Esophagus muscularis mucosa (tissue), 4 donors: Measurements from ENCODE around the gene FPR2. TPM values are rescaled to one million over a fixed set of nuclear protein-coding genes. Genes with fewer than 3 reads are reported as not detected.

ENCODE experiments used
- DNase-seq: peaks from one replicate; pipeline ENCODE4 v3.0.0-alpha.2; 2017; ENCODE audit errors: extremely low spot score
- H3K27ac ChIP-seq, 4 donors: fragments of 200-600 bp; sonication (generic); replicated peaks in 1 of 4; 1 replicate in 3 of 4; 2 replicates in 1 of 4; pipeline ENCODE4 v1.5.1; 2016 to 2019; ENCODE audit warnings: mild to moderate bottlenecking in 1 of 4
- H3K27me3 ChIP-seq, 4 donors: fragments of 200-600 bp; sonication (generic); one replicate each; pipeline versions ENCODE4 v1.5.1 to v1.6.0; 2016 to 2019
- H3K36me3 ChIP-seq, 4 donors: fragments of 200-600 bp; sonication (generic); one replicate each; pipeline ENCODE4 v1.5.1; 2016 to 2019
- H3K4me1 ChIP-seq, 4 donors: fragments of 200-600 bp; sonication (generic); one replicate each; pipeline ENCODE4 v1.5.1; 2016 to 2019
- H3K4me3 ChIP-seq, 4 donors: fragments of 200-600 bp; sonication (generic); 1 replicate in 2 of 4; 2 replicates in 2 of 4; pipeline ENCODE4 v1.5.1; 2016 to 2019; ENCODE audit warnings: mild to moderate bottlenecking in 4 of 4, moderate library complexity in 1 of 4
- H3K9me3 ChIP-seq, 4 donors: fragments of 200-600 bp; sonication (generic); 1 replicate in 3 of 4; 2 replicates in 1 of 4; pipeline ENCODE4 v1.5.1; 2016 to 2019
- CTCF ChIP-seq, 3 experiments: fragments of 200-600 bp in 2 of 3; fragments of 450-650 bp in 1 of 3; sonication (generic) in 2 of 3; IDR thresholded peaks; one replicate each; pipeline ENCODE4 v1.5.1; 2017 to 2019; ENCODE audit warnings: antibody characterized with exemption in 3 of 3, mild to moderate bottlenecking in 2 of 3, moderate library complexity in 1 of 3
- EP300 ChIP-seq: sonication (generic); formaldehyde crosslinking; IDR thresholded peaks from one replicate; pipeline ENCODE4 v1.6.1; 2017; ENCODE audit warnings: antibody characterized with exemption
- POLR2A ChIP-seq: fragments of 450-650 bp; IDR thresholded peaks from one replicate; pipeline ENCODE4 v1.6.1; 2017; ENCODE audit warnings: antibody characterized with exemption, moderate library complexity, mild to moderate bottlenecking, low read depth
- POLR2AphosphoS5 ChIP-seq, 2 donors: sonication (generic); formaldehyde crosslinking; IDR thresholded peaks; one replicate each; pipeline ENCODE4 v1.6.1; 2017; ENCODE audit warnings: antibody characterized with exemption in 2 of 2
- WGBS: methylation state at CpG from one replicate; pipeline ENCODE4 v1.1.5; 2018; 5-methylcytosine and 5-hydroxymethylcytosine counted together
- intact Hi-C: fragments of 100-400 bp; cut with DNase I; formaldehyde crosslinking; loops from one replicate; pipeline ENCODE4 v1.15.1; 2023
- total RNA-seq, 4 donors: library from RNA; depleted of rRNA; stranded (reverse); fragments of >200 nt; gene quantifications; one replicate each; pipeline versions ENCODE4 v1.1.0 to v1.2.1, GENCODE V29; 2016

FPR2 gene
- total RNA-seq, 4 donors from 2014 or later = 0.29 to 9.1 (median 1.5) TPM; not detected in 1

- Histone ChIP-seq H3K4me3 (no peak overlapping the region), H3K36me3 (no peaks in the 10 kb centered on the region), H3K9me3 (no peaks in the 10 kb centered on the region), H3K27me3 (peaks cover 0 to 36% (median 7%) of the 10 kb centered on the region in 4 donors), H3K27ac (no peak overlapping the region), H3K4me1 (peaks cover 3 to 7% (median 7%) of the 10 kb centered on the region in 4 donors)
- WGBS = 49% methylated on average over 2 of the region's 2 CpGs
- DNase-seq = peak; percentile 7
- intact Hi-C loops = loop anchor here (10.0 kb wide), 1 partner anchor 125 kb away; no protein-coding TSS in a partner anchor
- TF ChIP-seq POLR2A (no peak), POLR2AphosphoS5 (IDR thresholded peaks at IDR 0.05) (no peak), CTCF (IDR thresholded peaks at IDR 0.05) (no peak), EP300 (no peak)
Observed at GRCh38 chr19:51779703-51780102, 18.7 kb downstream of the FPR2 start.

- TF ChIP-seq POLR2A (no peak), EP300 (no peak)
- H3K27me3 ChIP-seq = peaks cover 0 to 33% (median 7%) of the 10 kb centered on the region in 4 donors
- no peaks in the 10 kb centered on the region for H3K9me3 ChIP-seq
- DNase-seq = peak; percentile 47
- H3K4me1 ChIP-seq = peaks cover 3 to 7% (median 7%) of the 10 kb centered on the region in 4 donors
- H3K4me3 ChIP-seq = no peak overlapping the region
- intact Hi-C loops = no loop called here
- WGBS = 45% methylated on average over 2 of the region's 2 CpGs
- H3K27ac ChIP-seq = no peak overlapping the region
- H3K36me3 ChIP-seq = no peaks in the 10 kb centered on the region
Observed at GRCh38 chr19:51780270-51780669, 19.3 kb downstream of the FPR2 start.

- 44% methylated on average over 3 of the region's 3 CpGs for WGBS
- TF ChIP-seq POLR2AphosphoS5 (IDR thresholded peaks at IDR 0.05) (no peak), POLR2A (no peak), EP300 (no peak), CTCF (IDR thresholded peaks at IDR 0.05) (no peak)
- DNase-seq = peak; percentile 10
- Histone ChIP-seq H3K36me3 (no peaks in the 10 kb centered on the region), H3K27me3 (peaks cover 0 to 42% (median 4%) of the 10 kb centered on the region in 4 donors), H3K9me3 (no peaks in the 10 kb centered on the region), H3K4me1 (peaks cover 3 to 10% (median 7%) of the 10 kb centered on the region in 4 donors), H3K27ac (no peak overlapping the region), H3K4me3 (no peak overlapping the region)
- intact Hi-C loops = no loop called here
Observed at GRCh38 chr19:51781999-51782398, 21.0 kb downstream of the FPR2 start.

GRCh38 chr19:51783372-51783771 lies 22.4 kb downstream of the FPR2 start:
- intact Hi-C loops = no loop called here
- H3K27me3 ChIP-seq = peaks cover 0 to 35% (median 4%) of the 10 kb centered on the region in 4 donors

More at GRCh38 chr19:51783372-51783771, 22.4 kb downstream of the FPR2 start:
- Histone ChIP-seq H3K4me1 (peaks cover 0 to 4% (median 0%) of the 10 kb centered on the region in 4 donors), H3K36me3 (no peaks in the 10 kb centered on the region), H3K27ac (no peak overlapping the region), H3K4me3 (no peak overlapping the region), H3K9me3 (no peaks in the 10 kb centered on the region)
- peak; percentile 17 for DNase-seq
- TF ChIP-seq POLR2A = no peak
- TF ChIP-seq CTCF (IDR thresholded peaks at IDR 0.05) = peak in 1 of 3 experiments; percentile 17
- no peak for TF ChIP-seq EP300
- no peak for TF ChIP-seq POLR2AphosphoS5 (IDR thresholded peaks at IDR 0.05)
- WGBS = 48% methylated on average over 3 of the region's 3 CpGs
